Bone marrow (tissue), 2 donors: Measurements from ENCODE around the gene FGF22.

Experiments used
- DNase-seq, 2 donors: peaks; one replicate each; lab custom pipeline; 2025; lab: John Stamatoyannopoulos, UW

The FGF22 gene

GRCh38 chr19:643736-644135, 4.1 kb downstream of the FGF22 start:
- DNase-seq: no peak

DNA sequence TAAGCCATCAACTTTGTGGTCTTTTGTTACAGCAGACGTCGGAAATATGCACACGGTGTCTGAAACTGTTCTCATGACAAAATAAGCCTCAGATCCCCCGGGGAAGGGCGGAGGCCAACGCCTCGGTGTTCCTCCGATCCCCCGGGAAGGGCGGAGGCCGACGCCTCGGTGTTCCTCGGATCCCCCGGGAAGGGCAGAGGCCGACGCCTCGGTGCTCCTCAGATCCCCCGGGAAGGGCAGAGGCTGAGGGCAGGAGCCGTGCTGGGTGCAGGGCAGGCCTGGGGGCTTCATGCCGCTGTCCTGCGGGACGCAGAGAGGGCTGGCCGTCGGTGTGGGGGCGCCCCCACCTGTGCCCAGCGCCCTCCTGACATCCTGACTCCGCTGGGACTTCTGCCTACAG, 4.7 kb downstream of the FGF22 start:
- no peak for DNase-seq

DNA sequence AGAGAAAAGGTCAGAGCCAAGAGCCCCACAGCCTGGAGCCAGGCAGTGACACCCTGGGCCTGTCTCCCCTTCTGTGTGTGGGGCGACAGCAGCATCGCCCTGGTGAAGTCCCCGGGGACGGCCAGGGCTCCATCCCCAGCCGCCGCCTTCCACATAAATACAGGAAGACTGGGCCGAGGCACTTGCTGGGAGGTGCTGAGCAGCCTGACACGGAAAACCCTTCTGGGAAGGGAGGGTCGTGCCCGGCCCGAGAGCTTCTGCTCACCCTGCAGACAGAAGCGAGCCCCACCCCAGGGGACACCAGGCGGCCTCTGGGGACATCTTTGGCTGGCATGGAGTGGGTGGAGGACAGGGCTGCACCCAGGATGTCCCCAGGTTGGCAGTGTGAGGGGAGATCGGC, 5.1 kb downstream of the FGF22 start:
- no peak for DNase-seq

DNA sequence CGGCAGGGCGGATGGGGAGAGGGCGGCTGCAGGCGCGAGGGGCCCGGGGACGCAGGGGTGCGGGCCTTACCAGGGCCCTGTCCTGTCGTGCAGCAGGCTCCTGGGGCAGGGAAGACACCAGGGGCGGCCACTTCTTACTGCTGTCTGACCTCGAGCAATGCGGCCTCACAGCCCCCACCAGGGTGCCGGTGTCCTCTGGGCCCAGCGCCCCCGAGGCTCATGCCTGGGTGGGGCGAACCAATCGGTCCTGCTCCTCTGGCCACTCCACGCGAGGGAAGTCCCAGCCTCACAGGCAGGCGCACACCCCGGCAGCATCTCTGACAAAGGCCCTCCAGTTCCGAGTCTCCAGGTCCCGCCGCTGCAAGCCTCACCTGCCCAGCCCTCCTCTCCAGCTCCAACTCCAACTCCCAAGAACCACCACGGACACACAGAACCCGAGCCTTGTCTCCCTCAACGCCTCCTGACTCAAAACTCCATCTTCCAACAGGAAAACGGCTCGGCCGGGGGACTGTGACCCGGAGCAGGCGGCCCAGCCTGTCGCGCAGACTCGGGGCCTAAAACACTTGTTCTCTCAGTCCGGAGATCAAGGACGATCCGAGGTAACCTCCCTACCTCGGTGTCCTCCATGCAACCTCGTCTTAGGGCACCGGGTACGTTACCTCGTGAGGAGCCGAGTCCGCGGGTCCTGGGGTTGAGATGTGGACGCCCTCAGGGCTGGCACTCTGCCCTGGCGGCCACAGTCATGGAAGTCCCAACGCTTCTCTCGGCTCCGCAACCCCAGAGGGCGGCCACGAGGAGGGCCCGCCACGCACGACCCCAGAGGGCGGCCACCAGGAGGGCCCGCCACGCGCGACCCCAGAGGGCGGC, 6.5 kb downstream of the FGF22 start:
- no peak for DNase-seq

- DNase-seq: no peak
These were observed 7.3 kb downstream of the FGF22 start for GRCh38 chr19:646779-647565.

- DNase-seq: no peak
These were observed 8.0 kb downstream of the FGF22 start for GRCh38 chr19:647566-648284.

- no peak for DNase-seq
These were observed 8.6 kb downstream of the FGF22 start for GRCh38 chr19:648305-648704.

DNA sequence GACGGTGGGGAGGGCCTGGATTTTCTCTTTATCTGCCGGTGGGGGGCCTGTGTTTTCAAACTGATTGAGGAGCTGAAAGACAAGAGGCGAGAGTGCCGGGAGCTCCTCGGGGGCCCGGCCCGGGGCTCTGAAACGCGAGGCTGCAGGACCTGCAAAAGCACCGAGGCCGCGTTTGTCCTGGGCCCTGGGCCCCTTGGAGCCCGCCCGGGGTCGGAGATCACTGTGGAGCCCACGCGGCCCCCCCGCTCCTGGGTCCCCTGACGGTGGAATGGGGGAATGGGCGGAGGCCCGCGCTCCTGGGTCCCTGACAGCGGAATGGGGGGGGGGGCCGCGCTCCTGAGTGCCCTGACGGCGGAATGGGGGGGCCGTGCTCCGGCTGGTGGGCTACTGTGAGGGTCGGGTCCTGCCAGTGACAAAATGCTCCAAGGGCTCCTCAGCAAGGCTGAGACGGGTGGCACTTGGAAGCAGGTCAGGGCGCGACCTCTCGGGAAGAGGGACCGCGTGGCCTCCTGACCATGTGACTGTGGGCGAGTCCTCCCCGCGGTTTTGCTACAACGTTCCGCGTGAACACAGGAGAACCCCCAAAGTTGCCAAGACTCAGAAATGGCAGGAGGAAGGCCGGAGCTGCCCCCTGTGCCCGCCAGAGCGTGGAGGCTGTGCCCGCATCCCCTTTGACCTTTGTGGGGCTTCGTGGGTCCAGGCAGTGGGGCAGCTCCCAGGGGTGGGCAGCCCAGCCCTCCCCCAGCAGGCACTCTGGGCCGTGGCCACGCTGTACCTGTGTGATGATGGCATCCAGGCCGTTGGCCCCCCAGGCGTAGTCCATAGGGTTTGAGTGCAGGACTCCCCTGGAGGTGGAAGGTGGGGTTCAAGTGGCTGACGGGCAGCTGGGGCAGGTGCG, 9.5 kb downstream of the FGF22 start:
- no peak for DNase-seq

DNA sequence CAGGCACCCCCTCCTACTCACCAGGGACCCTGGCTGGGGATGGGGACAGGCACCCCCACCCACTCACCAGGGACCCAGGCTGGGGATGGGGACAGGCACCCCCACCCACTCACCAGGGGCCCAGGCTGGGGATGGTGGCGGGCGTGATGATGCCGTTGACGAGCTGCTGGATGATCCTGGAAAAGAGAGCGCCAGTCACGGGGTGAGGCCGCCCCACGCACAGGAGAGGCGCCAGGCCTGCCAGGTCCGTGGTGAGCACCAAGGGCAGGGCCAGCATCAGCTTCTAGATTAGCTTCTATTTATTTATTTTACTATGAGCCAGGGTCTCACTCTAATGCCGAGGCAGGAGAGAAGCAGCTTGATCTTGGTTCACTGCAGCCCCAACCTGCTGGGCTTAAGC, 10.4 kb downstream of the FGF22 start:
- DNase-seq: no peak

- DNase-seq: no peak
These were observed 11.6 kb downstream of the FGF22 start for GRCh38 chr19:651114-651818.

GRCh38 chr19:651991-652390, 12.3 kb downstream of the FGF22 start:
- no peak for DNase-seq

DNA sequence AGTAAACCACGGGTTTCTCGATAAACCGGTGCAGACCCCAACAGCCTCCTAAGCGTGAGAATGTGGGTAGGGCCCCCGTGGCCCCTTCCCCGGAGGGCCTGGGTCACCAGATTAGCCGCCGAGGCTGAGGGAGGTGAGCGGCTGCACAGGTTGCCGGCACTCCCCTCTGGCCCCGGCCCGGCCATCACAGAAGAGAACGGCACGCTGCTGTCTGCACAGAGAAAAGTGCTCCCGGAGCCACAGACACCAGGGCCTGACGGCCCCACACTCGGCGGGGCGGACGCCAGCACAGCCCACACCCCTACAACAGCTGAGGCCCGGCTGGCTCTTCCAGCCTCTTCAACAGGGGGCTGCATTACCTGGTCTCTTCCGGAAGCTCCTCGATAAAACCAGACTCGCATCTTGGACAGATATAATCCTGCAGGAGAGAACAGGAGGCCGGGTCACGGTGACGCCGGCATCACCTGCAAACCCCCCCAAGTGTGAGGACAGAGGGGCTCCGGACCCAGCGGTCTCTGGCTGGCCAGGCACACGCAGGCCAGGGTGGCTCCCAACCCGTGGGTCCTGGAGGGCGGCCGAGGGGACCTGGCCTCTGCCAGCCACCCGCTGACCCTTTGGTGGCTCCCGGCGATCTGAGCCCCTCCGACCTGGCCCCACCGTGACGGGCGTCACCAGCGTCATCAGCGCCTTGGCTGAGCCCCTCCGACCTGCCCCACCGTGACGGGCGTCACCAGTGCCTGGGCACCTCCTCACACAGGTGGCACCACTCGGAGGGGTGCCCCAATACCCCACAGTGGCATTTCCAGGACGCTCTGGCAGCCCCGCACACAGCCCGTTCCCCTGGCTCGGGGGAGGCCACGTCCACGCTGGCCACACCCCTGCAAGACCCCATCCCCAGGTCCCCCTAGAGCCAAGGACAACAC, 13.0 kb downstream of the FGF22 start:
- no peak for DNase-seq

DNA sequence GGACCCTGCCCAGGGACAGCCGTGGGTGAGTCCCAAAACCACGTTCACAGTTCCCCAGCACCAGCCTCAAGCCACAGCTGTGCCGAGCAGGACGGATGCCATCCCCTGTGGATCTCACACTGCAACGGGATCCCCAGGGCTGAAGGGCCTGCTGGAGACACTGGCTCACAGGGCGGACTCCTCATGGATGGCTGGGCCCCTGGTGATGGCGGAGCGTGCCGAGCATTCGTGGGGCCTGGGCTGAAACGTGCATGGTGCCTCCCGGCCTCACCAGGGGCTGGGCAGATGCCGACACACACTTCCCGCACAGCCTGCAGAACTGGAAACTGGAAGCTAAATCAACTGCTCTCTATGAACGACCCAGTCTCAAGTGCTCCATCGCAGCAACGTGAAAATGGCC, 13.7 kb downstream of the FGF22 start:
- no peak for DNase-seq

- DNase-seq: no peak
These were observed 16.0 kb downstream of the FGF22 start for GRCh38 chr19:655691-656090.

DNA sequence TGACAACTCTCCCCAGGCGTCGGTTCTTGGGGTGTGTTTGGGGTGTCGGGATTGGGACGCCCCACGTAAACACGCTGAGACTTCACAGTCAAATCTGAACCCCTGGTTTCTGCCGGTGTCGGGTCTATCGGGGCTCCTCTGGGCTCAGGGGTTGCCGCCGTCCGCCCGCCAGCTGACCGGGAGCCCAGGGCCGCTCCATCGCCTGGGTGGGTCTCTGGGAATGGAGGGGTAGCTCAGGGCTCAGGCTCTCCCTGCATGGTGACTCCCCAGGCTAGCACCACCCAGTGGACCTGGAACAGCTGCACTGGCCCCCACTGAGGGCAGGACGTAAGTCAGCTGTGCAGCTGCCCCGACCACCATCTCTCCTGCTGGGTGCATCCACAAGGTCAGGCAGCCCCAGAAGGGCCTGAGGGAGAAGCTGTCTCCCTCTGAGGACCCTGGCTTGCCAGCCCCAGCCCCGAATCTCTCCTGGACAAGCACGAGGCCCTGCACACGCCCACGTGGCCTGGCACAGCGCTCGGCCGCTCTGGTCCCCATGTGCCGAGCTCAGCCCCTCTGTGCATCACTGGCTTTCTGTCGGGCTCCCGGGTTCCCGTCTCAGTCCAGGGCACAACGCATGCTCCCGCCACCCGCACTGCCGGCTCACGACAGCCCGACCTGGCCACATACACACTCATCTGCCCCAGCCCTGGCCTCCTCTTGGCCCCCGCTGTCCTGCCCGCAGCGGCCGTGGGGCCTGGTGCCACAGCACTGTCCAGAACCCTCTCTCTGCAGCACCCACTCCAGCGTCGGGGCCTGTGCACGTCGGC, 17.3 kb downstream of the FGF22 start:
- DNase-seq: no peak

DNA sequence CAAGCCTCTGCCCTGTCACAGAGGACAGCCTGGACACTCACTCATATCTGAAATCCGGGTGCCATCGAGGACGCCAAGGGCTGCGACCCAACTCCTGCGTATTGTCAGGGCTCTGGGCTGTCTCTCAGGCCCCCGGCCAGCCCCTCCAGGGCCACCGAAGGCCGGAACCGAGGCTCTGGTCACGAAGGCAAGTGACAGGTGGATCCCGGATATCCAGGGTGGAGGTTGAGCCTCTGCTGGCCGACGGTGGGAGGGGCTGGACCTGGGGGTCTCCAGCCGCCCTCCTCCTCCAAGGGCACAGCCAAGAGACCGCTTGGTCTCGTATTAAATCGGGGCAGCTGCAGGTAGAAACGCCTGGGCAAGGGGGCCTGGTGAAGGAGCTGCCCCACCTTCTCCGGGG, 17.9 kb downstream of the FGF22 start:
- no peak for DNase-seq

GRCh38 chr19:658059-658839, 18.6 kb downstream of the FGF22 start:
- DNase-seq: no peak
